GM12875 (cell line): Measurements from ENCODE around the gene TRIM69.
A peak's percentile ranks its signal among the peaks of the same experiment; 100 is the strongest.

Experiments used
- H3K4me3 ChIP-seq: one replicate; pipeline ENCODE4 v1.5.1; 2011; ENCODE audit warnings: low read depth, low read length, control low read depth
- TF ChIP-seq, protein P1 (sequence below): IDR thresholded peaks from 2 replicates; pipeline ENCODE4 v1.5.1; 2011; ENCODE audit warnings: low read depth, mild to moderate bottlenecking, control low read depth, inconsistent platforms, low read length, moderate library complexity, borderline replicate concordance; ENCODE audit not compliant: insufficient read depth

Gene TRIM69

GRCh38 chr15:44705986-44706385 lies 30.3 kb upstream of the TRIM69 start:
- no peak overlapping the region for H3K4me3 ChIP-seq

GRCh38 chr15:44706401-44706800 lies 29.9 kb upstream of the TRIM69 start:
- no peak overlapping the region for H3K4me3 ChIP-seq
- TF ChIP-seq, protein P1, sequence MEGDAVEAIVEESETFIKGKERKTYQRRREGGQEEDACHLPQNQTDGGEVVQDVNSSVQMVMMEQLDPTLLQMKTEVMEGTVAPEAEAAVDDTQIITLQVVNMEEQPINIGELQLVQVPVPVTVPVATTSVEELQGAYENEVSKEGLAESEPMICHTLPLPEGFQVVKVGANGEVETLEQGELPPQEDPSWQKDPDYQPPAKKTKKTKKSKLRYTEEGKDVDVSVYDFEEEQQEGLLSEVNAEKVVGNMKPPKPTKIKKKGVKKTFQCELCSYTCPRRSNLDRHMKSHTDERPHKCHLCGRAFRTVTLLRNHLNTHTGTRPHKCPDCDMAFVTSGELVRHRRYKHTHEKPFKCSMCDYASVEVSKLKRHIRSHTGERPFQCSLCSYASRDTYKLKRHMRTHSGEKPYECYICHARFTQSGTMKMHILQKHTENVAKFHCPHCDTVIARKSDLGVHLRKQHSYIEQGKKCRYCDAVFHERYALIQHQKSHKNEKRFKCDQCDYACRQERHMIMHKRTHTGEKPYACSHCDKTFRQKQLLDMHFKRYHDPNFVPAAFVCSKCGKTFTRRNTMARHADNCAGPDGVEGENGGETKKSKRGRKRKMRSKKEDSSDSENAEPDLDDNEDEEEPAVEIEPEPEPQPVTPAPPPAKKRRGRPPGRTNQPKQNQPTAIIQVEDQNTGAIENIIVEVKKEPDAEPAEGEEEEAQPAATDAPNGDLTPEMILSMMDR: no peak

More at GRCh38 chr15:44705986-44706385, 30.3 kb upstream of the TRIM69 start:
- TF ChIP-seq, protein P1: no peak

GRCh38 chr15:44706946-44707636 lies 29.2 kb upstream of the TRIM69 start:
- TF ChIP-seq, protein P1: no peak

GRCh38 chr15:44710236-44711095 lies 25.9 kb upstream of the TRIM69 start:
- peak overlapping the region; percentile 99 for H3K4me3 ChIP-seq
- TF ChIP-seq, protein P1: peak; percentile 43; the same call in 1 of the 2 replicates

More at GRCh38 chr15:44706946-44707636, 29.2 kb upstream of the TRIM69 start:
- no peak overlapping the region for H3K4me3 ChIP-seq

- H3K4me3 ChIP-seq: peak within 1 kb of the TSS; percentile 99
These were observed 25.1 kb upstream of the TRIM69 start, which contains the start of the genes B2M and PATL2 for GRCh38 chr15:44711096-44711742. B2M (plus strand) TSS chr15:44711517; CDS start chr15:44711547, 30 bp downstream. PATL2 (minus strand) TSS chr15:44711323; CDS start chr15:44676490, 34,833 bp downstream.

GRCh38 chr15:44711743-44712345 lies 24.5 kb upstream of the TRIM69 start:
- peak overlapping the region; percentile 99 for H3K4me3 ChIP-seq
- TF ChIP-seq, protein P1: no peak

More at GRCh38 chr15:44711096-44711742, 25.1 kb upstream of the TRIM69 start, which contains the start of the genes B2M and PATL2:
- TF ChIP-seq, protein P1: no peak
